Measurements from ENCODE around the gene CDH15.

CDH15 gene

GRCh38 chr16:89199241-89200123 lies 27.9 kb downstream of the CDH15 start:
- DNase-seq (ENCODE audit: low spot score): no peak

- no peak for DNase-seq (ENCODE audit: low spot score)
Measured at GRCh38 chr16:89200124-89200849, 28.7 kb downstream of the CDH15 start, which contains the start of gene SLC22A31. Gene SLC22A31, minus strand, starts transcription at chr16:89200537. Its CDS starts 36 bp downstream, at chr16:89200501.

GRCh38 chr16:89200850-89201411 lies 29.4 kb downstream of the CDH15 start:
- no peak for DNase-seq (ENCODE audit: low spot score)

GRCh38 chr16:89201439-89202377 lies 30.2 kb downstream of the CDH15 start:
- no peak for DNase-seq (ENCODE audit: low spot score)

GRCh38 chr16:89202422-89203215 lies 31.1 kb downstream of the CDH15 start:
- no peak for DNase-seq (ENCODE audit: low spot score)

GRCh38 chr16:89207993-89208392 lies 36.4 kb downstream of the CDH15 start:
- DNase-seq (ENCODE audit: low spot score): no peak

GRCh38 chr16:89209522-89210044 lies 38.0 kb downstream of the CDH15 start:
- DNase-seq (ENCODE audit: low spot score): no peak

GRCh38 chr16:89210165-89210903 lies 38.8 kb downstream of the CDH15 start:
- DNase-seq (ENCODE audit: low spot score): no peak

- no peak for DNase-seq (ENCODE audit: low spot score)
Measured at GRCh38 chr16:89210904-89211515, 39.5 kb downstream of the CDH15 start.

GRCh38 chr16:89216315-89217137 lies 45.0 kb downstream of the CDH15 start:
- DNase-seq (ENCODE audit: low spot score): peak; percentile 87

- peak; percentile 31 for DNase-seq (ENCODE audit: low spot score)
Measured at GRCh38 chr16:89217138-89217387, 45.5 kb downstream of the CDH15 start.

GRCh38 chr16:89217388-89218191 lies 46.0 kb downstream of the CDH15 start, which contains the start of gene ZNF778:
Gene ZNF778, plus strand, starts transcription at chr16:89217703. Its CDS starts 3,425 bp downstream, at chr16:89221128.
- DNase-seq (ENCODE audit: low spot score): peak; percentile 87

GRCh38 chr16:89219365-89219764 lies 47.8 kb downstream of the CDH15 start:
- DNase-seq (ENCODE audit: low spot score): no peak

GRCh38 chr16:89221604-89222003 lies 50.1 kb downstream of the CDH15 start:
- no peak for DNase-seq (ENCODE audit: low spot score)

GRCh38 chr16:89222931-89223330 lies 51.4 kb downstream of the CDH15 start:
- DNase-seq (ENCODE audit: low spot score): no peak

GRCh38 chr16:89224665-89225064 lies 53.1 kb downstream of the CDH15 start:
- no peak for DNase-seq (ENCODE audit: low spot score)

- DNase-seq (ENCODE audit: low spot score): no peak
Measured at GRCh38 chr16:89230255-89230654, 58.7 kb downstream of the CDH15 start.

- DNase-seq (ENCODE audit: low spot score): no peak
Measured at GRCh38 chr16:89232107-89232506, 60.6 kb downstream of the CDH15 start.
